ENCODE measurements around the gene DHRS3. TPM values are rescaled to one million over a fixed set of nuclear protein-coding genes. Genes with fewer than 3 reads are reported as not detected.
A peak's percentile ranks its signal among the peaks of the same experiment; 100 is the strongest.
"Not testable (repeated sequence)": the region's sequence is repeated elsewhere in the genome, so short reads cannot be mapped to it uniquely, and the experiment has no call there.

The DHRS3 gene
- total RNA-seq, 1 donor from 2014 or later = 214 TPM

- H3K4me1 Mint-ChIP-seq (ENCODE audit: low read depth) = peaks cover 36% of the 10 kb centered on the region
- no peak for DNase-seq (ENCODE audit: low spot score, unreplicated experiment)
- H3K27me3 Mint-ChIP-seq = no peaks in the 10 kb centered on the region
- H3K36me3 Mint-ChIP-seq (ENCODE audit: insufficient read depth) = no peaks in the 10 kb centered on the region
- H3K27ac Mint-ChIP-seq = peak overlapping the region; percentile 46
- H3K4me3 Mint-ChIP-seq (ENCODE audit: low read depth) = no peak overlapping the region
- TF ChIP-seq CTCF (IDR thresholded peaks at IDR 0.05; ENCODE audit: unreplicated experiment) = no peak
- no peaks in the 10 kb centered on the region for H3K9me3 Mint-ChIP-seq (ENCODE audit: low read depth)
These were observed 88.3 kb downstream of the DHRS3 start for GRCh38 chr1:12529640-12530174.

GRCh38 chr1:12528021-12528852 is 89.8 kb downstream of the DHRS3 start:
- Mint-ChIP-seq H3K27ac (peak overlapping the region; percentile 33), H3K36me3 (ENCODE audit: insufficient read depth) (no peaks in the 10 kb centered on the region), H3K4me1 (ENCODE audit: low read depth) (peaks cover 36% of the 10 kb centered on the region), H3K4me3 (ENCODE audit: low read depth) (no peak overlapping the region), H3K9me3 (ENCODE audit: low read depth) (no peaks in the 10 kb centered on the region), H3K27me3 (no peaks in the 10 kb centered on the region)
- no peak for DNase-seq (ENCODE audit: low spot score, unreplicated experiment)
- no peak for TF ChIP-seq CTCF (IDR thresholded peaks at IDR 0.05; ENCODE audit: unreplicated experiment)

- Mint-ChIP-seq H3K27ac (peak overlapping the region; percentile 86), H3K4me1 (ENCODE audit: low read depth) (peaks cover 35% of the 10 kb centered on the region), H3K27me3 (no peaks in the 10 kb centered on the region), H3K36me3 (ENCODE audit: insufficient read depth) (no peaks in the 10 kb centered on the region), H3K4me3 (ENCODE audit: low read depth) (no peak overlapping the region), H3K9me3 (ENCODE audit: low read depth) (no peaks in the 10 kb centered on the region)
- no peak for TF ChIP-seq CTCF (IDR thresholded peaks at IDR 0.05; ENCODE audit: unreplicated experiment)
- DNase-seq (ENCODE audit: low spot score, unreplicated experiment) = no peak
These were observed 90.4 kb downstream of the DHRS3 start for GRCh38 chr1:12527564-12527963.

GRCh38 chr1:12525311-12526181 is 92.5 kb downstream of the DHRS3 start:
- no peaks in the 10 kb centered on the region for H3K27me3 Mint-ChIP-seq
- no peaks in the 10 kb centered on the region for H3K36me3 Mint-ChIP-seq (ENCODE audit: insufficient read depth)
- no peak for TF ChIP-seq CTCF (IDR thresholded peaks at IDR 0.05; ENCODE audit: unreplicated experiment)
- H3K4me1 Mint-ChIP-seq (ENCODE audit: low read depth) = peaks cover 24% of the 10 kb centered on the region
- no peak overlapping the region for H3K27ac Mint-ChIP-seq
- DNase-seq (ENCODE audit: low spot score, unreplicated experiment) = no peak
- H3K9me3 Mint-ChIP-seq (ENCODE audit: low read depth) = no peaks in the 10 kb centered on the region
- no peak overlapping the region for H3K4me3 Mint-ChIP-seq (ENCODE audit: low read depth)

- no peaks in the 10 kb centered on the region for H3K9me3 Mint-ChIP-seq (ENCODE audit: low read depth)
- no peaks in the 10 kb centered on the region for H3K36me3 Mint-ChIP-seq (ENCODE audit: insufficient read depth)
- peaks cover 17% of the 10 kb centered on the region for H3K4me1 Mint-ChIP-seq (ENCODE audit: low read depth)
- H3K27me3 Mint-ChIP-seq = peaks cover 6% of the 10 kb centered on the region
- no peak for TF ChIP-seq CTCF (IDR thresholded peaks at IDR 0.05; ENCODE audit: unreplicated experiment)
- no peak for DNase-seq (ENCODE audit: low spot score, unreplicated experiment)
- H3K4me3 Mint-ChIP-seq (ENCODE audit: low read depth) = no peak overlapping the region
- no peak overlapping the region for H3K27ac Mint-ChIP-seq
These were observed 93.7 kb downstream of the DHRS3 start for GRCh38 chr1:12524266-12524665.

- not testable (repeated sequence) for H3K27me3 Mint-ChIP-seq; H3K27ac Mint-ChIP-seq; DNase-seq (ENCODE audit: low spot score, unreplicated experiment); H3K4me3 Mint-ChIP-seq (ENCODE audit: low read depth); H3K9me3 Mint-ChIP-seq (ENCODE audit: low read depth); H3K4me1 Mint-ChIP-seq (ENCODE audit: low read depth); H3K36me3 Mint-ChIP-seq (ENCODE audit: insufficient read depth)
These were observed 95.2 kb downstream of the DHRS3 start for GRCh38 chr1:12522780-12523179.

Measured in progenitor cell of endocrine pancreas (in vitro differentiated cells).